DND-41 (cell line): ENCODE results near the gene DCAKD.

Experiments used
- CTCF ChIP-seq: IDR thresholded peaks from 2 replicates; pipeline ENCODE4 v1.5.1; 2012; ENCODE audit warnings: borderline replicate concordance, low read length, moderate library complexity, mild to moderate bottlenecking; ENCODE audit not compliant: poor library complexity, severe bottlenecking; ENCODE audit errors: extremely low read depth
- EZH2 ChIP-seq: IDR thresholded peaks from 3 replicates; pipeline ENCODE4 v1.6.1; 2012; ENCODE audit warnings: borderline replicate concordance, low read depth, mild to moderate bottlenecking, moderate library complexity, low read length, inconsistent platforms; ENCODE audit not compliant: severe bottlenecking

DNA sequence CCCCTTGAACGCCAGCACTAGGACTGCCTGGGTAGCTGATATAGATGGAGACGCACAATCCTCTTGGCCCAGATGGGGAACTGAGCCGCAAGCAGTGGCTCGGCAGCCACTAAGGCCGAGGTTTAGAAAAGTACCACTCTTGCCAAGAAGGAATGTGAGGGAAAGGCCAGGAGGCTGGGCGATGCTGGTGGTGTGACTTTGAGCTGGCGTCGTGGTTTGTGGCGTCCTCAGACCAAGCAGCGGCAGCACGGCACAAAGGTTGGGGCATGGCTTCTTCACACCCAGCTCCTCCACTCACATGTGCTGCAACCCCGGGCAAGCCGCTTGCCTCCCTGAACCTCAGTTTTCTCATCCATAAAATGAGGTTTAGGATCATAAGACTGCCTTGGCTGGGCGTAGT is 15.6 kb downstream of the DCAKD start:
- TF ChIP-seq CTCF (no peak), EZH2 (no peak)
